Nasal cavity respiratory epithelium epithelial cell of viscerocranial mucosa (primary cell): ENCODE results near the gene SMARCD1. TPM values are rescaled to one million over a fixed set of nuclear protein-coding genes. Genes with fewer than 3 reads are reported as not detected.

Experiments
- total RNA-seq: library from RNA; depleted of rRNA; stranded (reverse); fragments of >200 nt; gene quantifications from 2 replicates; pipeline ENCODE4 v1.2.3, GENCODE V29; 2014

Gene SMARCD1
- total RNA-seq, result 42.0 and 61.5 TPM in 2 replicates

GRCh38 chr12:50084775-50085614 lies at the start of gene SMARCD1:
TSS of gene SMARCD1 (plus strand) at chr12:50085342. CDS start at chr12:50085370, 28 bp downstream.

GRCh38 chr12:50057000-50057841 lies 27.9 kb upstream of the SMARCD1 start, which contains the start of gene ASIC1:
TSS of gene ASIC1 (plus strand) at chr12:50057596. CDS start at chr12:50058767, 1,171 bp downstream.

GRCh38 chr12:50103767-50104321 lies 18.7 kb downstream of the SMARCD1 start, which contains the start of gene GPD1:
TSS of gene GPD1 (plus strand) at chr12:50104008. CDS start at chr12:50104051, 43 bp downstream.

GRCh38 chr12:50111693-50112455 lies 26.7 kb downstream of the SMARCD1 start, which contains the start of gene COX14:
TSS of gene COX14 (plus strand) at chr12:50112236. CDS start at chr12:50120044, 7,808 bp downstream.

Other genes starting within 250 kb of the SMARCD1 start
- gene BCDIN3D, start 242.2 kb upstream of the SMARCD1 start, total RNA-seq, result 4.9 and 11.6 TPM in 2 replicates
- gene FAIM2, start 181.4 kb upstream of the SMARCD1 start, total RNA-seq, result under 0.01 TPM in 1 of 2 replicates, not detected in the other
- not detected in 2 replicates for gene AQP2, start 134.6 kb upstream of the SMARCD1 start, total RNA-seq
- gene AQP5, start 123.5 kb upstream of the SMARCD1 start, total RNA-seq, result 0.34 and 0.43 TPM in 2 replicates
- not detected in 2 replicates for gene AQP6, start 112.4 kb upstream of the SMARCD1 start, total RNA-seq
- 11.6 and 12.7 TPM in 2 replicates for gene RACGAP1, start 59.8 kb upstream of the SMARCD1 start, total RNA-seq
- 1.0 and 2.1 TPM in 2 replicates for gene ASIC1, start 27.7 kb upstream of the SMARCD1 start, total RNA-seq
- under 0.01 and 0.07 TPM in 2 replicates for gene GPD1, start 18.7 kb downstream of the SMARCD1 start, total RNA-seq
- 21.2 and 40.7 TPM in 2 replicates for gene COX14, start 26.9 kb downstream of the SMARCD1 start, total RNA-seq
- gene CERS5, start 82.0 kb downstream of the SMARCD1 start, total RNA-seq, result 24.3 and 45.5 TPM in 2 replicates
- gene LIMA1, start 198.2 kb downstream of the SMARCD1 start, total RNA-seq, result 173 and 203 TPM in 2 replicates